GM19372 (cell line): Measurements from ENCODE around the gene NOL12.

Experiments used
- ATAC-seq: cut with Tn5 transposase; IDR thresholded peaks from one replicate; pipeline ENCODE4 v1.9.1; 2021; ENCODE audit warnings: mild to moderate bottlenecking, low read depth, moderate library complexity; ENCODE audit not compliant: unreplicated experiment

NOL12 gene

DNA sequence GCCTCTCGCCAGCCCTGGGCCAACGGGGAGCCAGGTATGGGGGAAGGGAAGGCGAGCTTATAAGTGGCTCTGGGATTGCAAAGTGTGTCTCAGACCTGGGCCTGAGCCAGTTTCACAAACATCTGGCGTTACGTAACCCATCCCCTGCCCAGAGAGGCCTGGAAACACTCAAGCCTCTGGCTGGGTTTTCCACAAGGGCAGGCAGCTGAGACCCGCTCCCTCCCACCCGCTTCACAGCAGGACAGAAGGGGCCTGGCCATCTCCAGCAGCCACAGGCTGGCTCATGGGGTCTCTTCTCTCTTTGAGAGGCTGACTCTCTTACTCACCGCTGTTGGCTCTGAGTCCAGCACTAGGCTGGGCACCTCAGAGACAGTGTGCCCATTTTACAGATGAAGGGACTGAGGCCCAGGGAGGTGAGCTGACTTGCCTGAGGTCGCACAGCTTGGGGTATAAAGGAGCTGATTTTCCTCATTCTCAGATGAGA, 55.2 kb downstream of the NOL12 start:
- ATAC-seq = no peak

GRCh38 chr22:37742376-37743171, 56.4 kb downstream of the NOL12 start:
- ATAC-seq = no peak
